HT-29 (cell line): ENCODE results near the gene CLIC4. TPM values are rescaled to one million over a fixed set of nuclear protein-coding genes. Genes with fewer than 3 reads are reported as not detected.
"Not testable (repeated sequence)": the region's sequence is repeated elsewhere in the genome, so short reads cannot be mapped to it uniquely, and the experiment has no call there.

ENCODE experiments used
- DNase-seq: peaks from one replicate; pipeline ENCODE4 v3.0.0-alpha.2; 2015; ENCODE audit warnings: low spot score
- total RNA-seq: library from RNA; depleted of rRNA; stranded (reverse); fragments of >200 nt; shearing (Covaris generic); gene quantifications from 2 replicates; pipeline ENCODE4 v1.2.3, GENCODE V29; 2014

Gene CLIC4
- total RNA-seq, 1 experiment from 2014 or later: 22.5 TPM

GRCh38 chr1:24771574-24771973 is 26.3 kb downstream of the CLIC4 start:
- DNase-seq: no peak

GRCh38 chr1:24773618-24774017 is 28.4 kb downstream of the CLIC4 start:
- DNase-seq: no peak

- no peak for DNase-seq
Observed at GRCh38 chr1:24775348-24775747, 30.1 kb downstream of the CLIC4 start.

- DNase-seq: no peak
Observed at GRCh38 chr1:24775916-24776315, 30.7 kb downstream of the CLIC4 start.

GRCh38 chr1:24776821-24777220 is 31.6 kb downstream of the CLIC4 start:
- DNase-seq: no peak

GRCh38 chr1:24778141-24778540 is 32.9 kb downstream of the CLIC4 start:
- no peak for DNase-seq

GRCh38 chr1:24779199-24779598 is 34.0 kb downstream of the CLIC4 start:
- DNase-seq: not testable (repeated sequence)

DNA sequence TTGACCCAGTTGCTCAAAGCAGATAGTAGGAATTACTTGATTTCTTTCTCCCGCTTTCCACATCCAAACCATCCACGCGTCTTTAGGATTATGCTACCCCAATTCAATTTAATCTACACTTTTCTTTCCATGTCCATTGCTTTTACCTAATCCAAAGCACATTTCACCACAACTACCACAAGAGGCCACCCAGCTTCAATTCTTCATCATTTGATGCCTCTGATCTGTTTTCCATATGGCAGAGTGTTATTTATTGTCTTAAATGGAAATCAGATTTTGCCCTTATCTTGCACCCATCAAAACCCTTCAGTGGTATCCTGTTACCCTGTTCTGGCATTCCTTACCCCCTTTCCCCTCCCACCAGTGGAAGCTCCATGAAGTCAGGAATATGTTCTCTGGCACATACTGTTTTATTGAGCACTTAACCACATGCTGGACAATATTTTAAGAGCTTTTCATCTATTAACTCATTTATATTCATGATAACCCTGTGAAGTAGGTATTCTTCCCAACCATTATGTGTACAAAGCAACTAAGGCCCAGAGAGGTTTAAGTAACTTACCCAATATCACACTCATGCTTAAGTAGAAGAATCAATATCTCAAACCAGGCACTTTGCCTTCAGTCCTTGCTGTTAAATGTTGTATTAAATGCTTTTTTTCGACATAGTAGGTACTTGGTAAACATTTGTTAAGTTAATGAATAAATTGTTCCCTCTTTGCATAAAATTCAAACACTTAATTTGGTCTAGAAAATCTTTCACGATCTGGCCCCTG is 34.6 kb downstream of the CLIC4 start:
- no peak for DNase-seq

DNA sequence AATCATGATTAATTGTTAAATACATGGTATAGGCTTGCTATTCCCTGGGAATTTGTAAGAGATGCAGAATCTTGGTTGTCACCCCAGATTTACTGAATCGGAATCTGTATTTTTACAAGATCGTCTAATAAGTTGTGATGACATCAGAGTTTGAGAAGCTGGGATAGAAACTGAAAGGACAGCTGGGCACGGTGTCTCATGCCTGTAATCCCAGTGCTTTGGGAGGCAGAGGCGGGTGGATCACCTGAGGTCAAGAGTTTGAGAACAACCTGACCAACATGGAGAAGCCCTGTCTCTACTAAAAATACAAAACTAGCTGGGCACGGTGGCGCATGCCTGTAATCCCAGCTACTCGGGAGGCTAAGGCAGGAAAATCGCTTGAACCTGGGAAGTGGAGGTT is 35.4 kb downstream of the CLIC4 start:
- DNase-seq: not testable (repeated sequence)

DNA sequence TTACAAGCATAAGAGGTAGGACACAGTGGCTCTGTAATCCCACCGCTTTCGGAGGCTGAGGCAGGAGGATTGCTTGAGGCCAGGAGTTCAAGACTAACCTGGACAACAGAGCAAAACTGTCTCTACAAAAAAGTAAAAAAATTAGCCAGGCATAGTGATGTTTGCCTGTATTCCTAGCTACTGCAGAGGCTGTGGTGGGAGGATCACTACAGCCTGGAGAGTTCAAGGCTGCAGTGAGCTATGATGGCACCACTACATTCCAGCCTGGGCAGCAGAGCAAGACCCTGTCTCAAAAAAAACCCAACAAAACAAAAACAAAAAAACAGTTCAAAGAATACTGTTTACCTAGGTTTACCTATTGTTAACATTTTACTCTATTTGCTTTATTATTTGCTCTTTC is 37.4 kb downstream of the CLIC4 start:
- no peak for DNase-seq

GRCh38 chr1:24783713-24784112 is 38.5 kb downstream of the CLIC4 start:
- DNase-seq: no peak

DNA sequence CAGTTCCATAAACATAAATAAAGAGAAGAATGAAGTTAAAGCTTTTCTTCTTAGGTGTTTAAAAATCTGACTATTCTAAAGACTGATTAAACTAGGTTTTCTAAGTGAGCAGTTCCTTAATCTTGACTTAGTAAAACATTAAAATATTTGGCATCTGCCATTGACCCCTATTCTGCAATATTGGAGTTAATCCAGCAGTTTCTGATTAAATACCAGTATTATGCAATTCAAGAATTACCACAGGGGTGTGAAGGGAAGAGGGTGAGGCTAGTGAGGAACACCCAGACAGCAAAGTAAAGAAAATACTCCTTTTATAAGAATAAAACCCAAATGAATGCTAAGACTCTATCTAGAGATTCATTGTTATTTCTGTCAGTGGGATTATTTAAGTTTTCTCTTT is 40.9 kb downstream of the CLIC4 start:
- DNase-seq: no peak

DNA sequence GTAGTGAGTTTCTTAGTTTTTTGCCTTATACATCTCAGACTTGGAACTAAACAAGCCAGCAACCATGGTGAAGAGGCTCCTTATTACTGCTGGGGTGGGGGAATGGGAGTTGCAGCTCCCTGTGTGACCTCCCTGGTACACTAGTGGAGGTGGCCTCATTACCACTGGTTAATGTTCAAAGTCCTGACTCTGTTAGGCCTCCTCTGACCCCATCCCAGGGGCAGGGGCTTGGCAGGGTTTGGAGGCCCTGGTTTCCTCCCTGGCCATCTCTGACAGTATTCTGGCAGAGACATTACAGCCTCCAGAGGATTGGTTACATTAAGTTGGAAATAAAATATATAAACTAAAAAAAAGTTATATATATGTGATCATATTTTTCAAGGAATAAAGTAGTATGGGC is 45.2 kb downstream of the CLIC4 start:
- DNase-seq: no peak

DNA sequence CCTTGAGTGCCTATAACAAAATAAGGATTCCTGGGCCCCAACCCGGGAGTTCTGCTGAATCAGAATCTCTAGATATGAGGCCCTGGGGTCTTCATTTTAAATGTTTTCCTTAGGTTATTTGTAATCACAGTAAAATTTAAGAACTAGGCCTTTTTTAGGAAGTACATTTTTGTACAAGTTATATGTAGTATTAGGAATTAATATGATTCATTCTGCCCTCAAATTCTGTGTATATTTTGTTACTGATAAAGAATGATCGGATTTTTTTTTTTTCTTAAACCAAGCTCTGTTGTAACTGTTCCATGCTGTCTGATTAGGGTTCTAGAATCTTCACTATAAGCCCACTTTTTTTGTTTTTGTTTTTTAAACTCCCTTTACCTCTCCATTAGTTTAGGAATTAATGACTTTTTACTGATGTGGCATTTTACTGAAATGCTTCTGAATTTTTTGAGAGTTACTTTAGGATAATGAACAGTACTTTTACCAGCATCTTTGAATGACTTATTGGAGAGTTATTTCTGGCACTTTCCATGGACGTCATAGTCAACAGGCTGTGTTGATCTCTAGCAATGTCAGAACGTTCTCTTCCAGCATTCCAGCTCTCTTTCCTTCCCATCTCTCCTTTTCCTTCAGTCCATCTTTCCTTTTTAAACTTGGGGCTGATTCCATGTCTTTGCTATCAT is 48.3 kb downstream of the CLIC4 start:
- no peak for DNase-seq

GRCh38 chr1:24794130-24794502 is 48.9 kb downstream of the CLIC4 start:
- not testable (repeated sequence) for DNase-seq

DNA sequence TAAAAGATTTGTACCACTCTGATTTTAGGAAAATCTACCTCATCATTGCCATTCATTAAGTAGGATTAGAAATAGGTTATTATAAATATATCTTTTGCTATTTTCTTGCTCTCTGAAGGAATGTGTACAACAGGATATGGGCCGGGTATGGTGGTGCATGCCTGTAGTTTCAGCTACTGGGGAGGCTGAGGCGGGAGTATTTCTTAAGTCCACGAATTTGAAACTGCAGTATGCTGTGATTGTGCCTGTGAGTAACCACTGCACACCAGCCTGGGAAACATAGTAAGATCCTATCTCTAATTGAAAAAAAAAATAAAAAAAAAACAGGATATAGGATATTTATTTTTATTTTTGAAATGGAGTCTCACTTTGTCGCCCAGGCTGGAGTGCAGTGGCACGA is 50.0 kb downstream of the CLIC4 start:
- DNase-seq: no peak

GRCh38 chr1:24796524-24796923 is 51.3 kb downstream of the CLIC4 start:
- no peak for DNase-seq

GRCh38 chr1:24799242-24799641 is 54.0 kb downstream of the CLIC4 start:
- DNase-seq: not testable (repeated sequence)

DNA sequence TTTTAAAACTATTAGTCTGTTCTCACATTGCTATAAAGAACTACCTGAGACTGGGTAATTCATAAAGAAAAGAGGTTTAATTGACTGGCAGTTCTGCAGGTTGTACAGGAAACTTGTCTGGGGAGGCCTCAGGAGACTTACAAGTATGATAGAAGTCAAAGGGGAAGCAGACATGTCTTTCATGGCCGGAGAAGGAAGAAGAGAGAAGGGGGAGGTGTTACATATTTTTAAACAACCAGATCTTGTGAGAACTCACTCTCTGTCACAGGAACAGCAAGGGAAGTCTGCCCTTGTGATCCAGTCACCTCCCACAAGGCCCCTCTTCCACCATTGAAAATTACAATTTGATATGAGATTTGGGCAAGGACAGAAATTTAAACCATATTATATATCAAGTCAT is 55.9 kb downstream of the CLIC4 start:
- DNase-seq: no peak

- DNase-seq: no peak
Observed at GRCh38 chr1:24803220-24803619, 58.0 kb downstream of the CLIC4 start.

DNA sequence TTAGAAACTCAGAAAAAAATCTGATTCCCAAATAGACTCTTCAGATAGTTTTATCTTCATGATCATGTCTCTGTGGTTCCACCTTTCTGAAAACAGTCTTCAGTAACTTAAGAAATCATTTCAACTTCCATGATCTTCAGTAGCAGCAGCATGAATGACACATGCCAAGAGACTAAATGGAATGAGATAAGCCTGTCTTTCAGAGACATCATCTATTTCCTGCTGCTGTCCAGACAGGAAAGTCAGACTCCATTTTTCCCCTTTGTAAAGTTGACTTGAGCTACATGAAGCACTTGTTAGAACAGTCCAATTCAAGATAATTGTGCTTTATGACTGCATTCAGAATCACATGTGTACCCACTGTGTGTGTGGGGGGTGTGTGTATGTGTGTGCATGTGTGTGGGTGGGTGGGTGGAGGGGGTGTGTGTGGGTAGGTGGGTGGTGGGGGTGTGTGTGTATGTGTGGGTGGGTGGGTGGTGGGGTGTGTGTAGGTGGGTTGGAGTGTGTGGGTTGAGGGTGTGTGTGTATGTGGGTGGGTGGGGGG is 58.8 kb downstream of the CLIC4 start:
- no peak for DNase-seq

DNA sequence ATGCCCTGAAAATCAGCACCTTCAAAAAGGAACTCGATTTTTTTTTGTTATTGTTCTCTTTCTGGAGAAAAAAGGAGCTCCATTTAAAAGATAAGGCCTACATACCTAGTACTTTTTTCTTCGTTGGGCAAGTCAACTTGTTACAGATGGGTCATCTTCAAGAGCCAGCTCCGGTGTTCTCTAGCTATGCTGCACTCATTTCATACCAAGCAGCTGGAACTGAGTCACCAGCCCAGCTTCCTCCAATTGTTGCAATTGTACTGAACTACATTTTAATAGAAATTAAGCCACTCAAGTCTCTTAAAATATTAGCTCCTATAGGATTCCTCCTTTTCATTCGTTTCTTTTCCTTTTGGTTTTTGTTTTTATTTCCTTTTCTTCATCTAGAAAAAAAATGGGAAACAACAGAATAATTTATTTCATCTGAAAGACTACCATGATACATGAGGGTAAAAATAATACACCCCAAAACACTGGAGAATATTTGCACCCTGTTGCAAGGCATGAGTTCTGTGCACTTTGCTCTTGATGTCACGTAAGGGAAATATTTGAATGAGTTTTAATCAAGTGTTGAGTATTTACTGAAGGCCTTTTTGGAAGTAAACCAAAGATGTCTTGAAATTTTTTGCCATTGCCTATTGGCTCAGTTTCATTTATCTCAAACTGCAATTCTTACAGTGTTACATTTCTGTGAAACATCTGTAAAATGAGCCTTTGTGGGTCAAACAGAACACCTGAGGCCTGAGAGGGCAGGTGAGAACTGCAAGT is 60.5 kb downstream of the CLIC4 start:
- DNase-seq: no peak
